K562 (cell line): Measurements from ENCODE around the gene GNAI1. TPM values are rescaled to one million over a fixed set of nuclear protein-coding genes. Genes with fewer than 3 reads are reported as not detected.

Source experiments
- ATAC-seq: fragments of 200-7000 bp; cut with Tn5 transposase; 3 replicates; pipeline ENCODE4 v1.9.1; 2020; ENCODE audit warnings: moderate library complexity
- BruUV-seq: library from RNA; stranded (reverse); fragments of 400-500 nt; replicated peaks from 2 replicates; lab custom pipeline; 2021; lab: Mats Ljungman, UMichigan
- CTCF ChIA-PET: fragments of 300-600 bp; formaldehyde crosslinking; extraction: SDS; loops from one replicate; lab custom pipeline; 2021; ENCODE audit warnings: low intra/inter-chr PET ratio; lab: Yijun Ruan, JAX
- POLR2A ChIA-PET: fragments of 300-600, 350-650 bp; sonication (Branson Sonifier 250); formaldehyde crosslinking; extraction: SDS; loops from one replicate; lab custom pipeline; 2021; ENCODE audit warnings: antibody characterized with exemption, inconsistent platforms; lab: Yijun Ruan, JAX
- DNase-seq, 4 experiments: peaks; one replicate each; pipeline versions ENCODE4 v3.0.0 to v3.0.0-alpha.2; 2011 to 2018; ENCODE audit warnings: low spot score in 3 of 4, mixed read lengths in 3 of 4; ENCODE audit errors: extremely low read depth in 1 of 4
- FAIRE-seq: peaks from 2 replicates; lab custom pipeline; 2011; peaks lifted over from hg19 to GRCh38; lab: Jason Lieb, UNC
- H2AFZ ChIP-seq: 2 replicates; pipeline ENCODE4 v1.6.0; 2011; ENCODE audit warnings: low read depth, low read length, control low read depth, inconsistent platforms
- H3K27ac ChIP-seq: fragments of 200-600 bp; 3 replicates; pipeline ENCODE4 v1.8.0; 2011; ENCODE audit warnings: low read depth, mild to moderate bottlenecking, control low read depth, inconsistent platforms, low read length, moderate library complexity, mixed read lengths; ENCODE audit errors: extremely low read depth
- H3K27me3 ChIP-seq, 2 experiments: fragments of 300-600 bp in 1 of 2; 2 replicates in 1 of 2; 3 replicates in 1 of 2; pipeline versions ENCODE4 v1.6.0 to v1.8.0; 2011; ENCODE audit warnings: inconsistent platforms in 2 of 2, low read length in 2 of 2, mild to moderate bottlenecking in 1 of 2, mixed read lengths in 1 of 2, moderate library complexity in 1 of 2; ENCODE audit not compliant: control insufficient read depth in 2 of 2, insufficient read depth in 2 of 2
- H3K36me3 ChIP-seq: fragments of 300-600 bp; 3 replicates; pipeline ENCODE4 v1.8.0; 2011; ENCODE audit warnings: mild to moderate bottlenecking, low read length, inconsistent platforms; ENCODE audit not compliant: control insufficient read depth, insufficient read depth
- H3K4me1 ChIP-seq, 2 experiments: fragments of 200-600 bp in 1 of 2; replicated peaks in 1 of 2; 2 replicates in 1 of 2; 3 replicates in 1 of 2; pipeline versions ENCODE4 v1.5.1 to v1.8.0; 2011; ENCODE audit warnings: inconsistent platforms in 2 of 2, low read length in 2 of 2, mild to moderate bottlenecking in 1 of 2, mixed read lengths in 1 of 2, moderate library complexity in 1 of 2; ENCODE audit not compliant: control insufficient read depth in 2 of 2, insufficient read depth in 2 of 2
- H3K4me2 ChIP-seq: 2 replicates; pipeline ENCODE4 v1.6.1; 2011; ENCODE audit warnings: low read length, control low read depth, inconsistent platforms, mixed read lengths; ENCODE audit not compliant: insufficient read depth
- H3K4me3 ChIP-seq: fragments of 200-600 bp; sonication (generic), shearing (Covaris generic); 2 replicates; pipeline ENCODE4 v1.5.1; 2016; ENCODE audit warnings: control low read depth, inconsistent platforms
- H3K79me2 ChIP-seq: fragments of 200-600 bp; 3 replicates; pipeline ENCODE4 v1.8.0; 2011; ENCODE audit warnings: low read length, inconsistent platforms; ENCODE audit not compliant: control insufficient read depth, insufficient read depth
- H3K9ac ChIP-seq, 2 experiments: 2 replicates each; pipeline versions ENCODE4 v1.6.0 to v1.6.1; 2011; ENCODE audit warnings: low read depth in 2 of 2, low read length in 2 of 2, control low read depth in 1 of 2, inconsistent platforms in 1 of 2, mild to moderate bottlenecking in 1 of 2, mixed read lengths in 1 of 2; ENCODE audit not compliant: insufficient read depth in 1 of 2
- H3K9me1 ChIP-seq: one replicate; pipeline ENCODE4 v1.6.0; 2011; ENCODE audit warnings: inconsistent platforms, mild to moderate bottlenecking, low read length, moderate library complexity; ENCODE audit not compliant: control insufficient read depth, insufficient read depth
- H3K9me3 ChIP-seq: replicated peaks from 2 replicates; pipeline ENCODE4 v1.5.1; 2011; ENCODE audit warnings: low read depth, low read length, inconsistent platforms; ENCODE audit not compliant: control insufficient read depth, insufficient read depth
- H4K20me1 ChIP-seq: replicated peaks from 2 replicates; pipeline ENCODE4 v1.6.1; 2011; ENCODE audit warnings: low read length, inconsistent platforms, mixed read lengths; ENCODE audit not compliant: control insufficient read depth, insufficient read depth
- CREB5 ChIP-seq: fragments of 250-450 bp; sonication (Bioruptor Pico); IDR thresholded peaks from 2 replicates; pipeline ENCODE4 v1.5.0; 2020; ENCODE audit warnings: mild to moderate bottlenecking
- ERF ChIP-seq: fragments of 450-650 bp; formaldehyde crosslinking; IDR thresholded peaks from 2 replicates; pipeline ENCODE4 v1.4.0; 2020; ENCODE audit warnings: mild to moderate bottlenecking, mixed read lengths
- FOXA1 ChIP-seq: fragments of 450-650 bp; IDR thresholded peaks from 2 replicates; pipeline ENCODE4 v1.6.1; 2016; ENCODE audit warnings: mild to moderate bottlenecking, borderline replicate concordance
- FOXA3 ChIP-seq, 2 experiments: fragments of 450-650 bp in 1 of 2; sonication (generic) in 1 of 2; formaldehyde crosslinking; IDR thresholded peaks in 1 of 2; conservative IDR thresholded peaks in 1 of 2; 2 replicates each; pipeline versions ENCODE4 v1.4.0 to v1.8.0; 2020 to 2022; ENCODE audit warnings: mild to moderate bottlenecking in 2 of 2, missing genetic modification reagents in 1 of 2
- HLTF ChIP-seq: fragments of 450-650 bp; IDR thresholded peaks from 2 replicates; pipeline ENCODE4 v1.6.1; 2016
- KDM2B ChIP-seq: fragments of 250-450 bp; sonication (Bioruptor Pico); IDR thresholded peaks from 2 replicates; pipeline ENCODE4 v1.8.0; 2021; ENCODE audit warnings: mild to moderate bottlenecking, moderate library complexity
- MTA2 ChIP-seq: fragments of 450-650 bp; IDR thresholded peaks from 2 replicates; pipeline ENCODE4 v1.6.1; 2016; ENCODE audit warnings: low read depth
- MYNN ChIP-seq, 2 experiments: sonication (generic); formaldehyde crosslinking in 1 of 2; IDR thresholded peaks; 2 replicates each; pipeline versions ENCODE4 v1.5.0 to v1.6.1; 2016 to 2020; ENCODE audit warnings: antibody characterized with exemption in 1 of 2, missing genetic modification reagents in 1 of 2
- NCOA2 ChIP-seq, 2 experiments: fragments of 450-650 bp; IDR thresholded peaks; 2 replicates each; pipeline ENCODE4 v1.6.1; 2018; ENCODE audit warnings: mild to moderate bottlenecking in 2 of 2, moderate library complexity in 1 of 2; ENCODE audit not compliant: partially characterized antibody in 2 of 2
- PHTF2 ChIP-seq: fragments of 250-450 bp; sonication (Bioruptor Pico); IDR thresholded peaks from 2 replicates; pipeline ENCODE4 v1.5.0; 2021; ENCODE audit warnings: mild to moderate bottlenecking
- TAL1 ChIP-seq: fragments of 450-650 bp; IDR thresholded peaks from 2 replicates; pipeline ENCODE4 v1.6.1; 2016; ENCODE audit warnings: mild to moderate bottlenecking
- ZBED1 ChIP-seq: IDR thresholded peaks from 2 replicates; pipeline ENCODE4 v1.6.1; 2014
- ZNF134 ChIP-seq: fragments of 250-450 bp; sonication (Bioruptor Pico); conservative IDR thresholded peaks from 2 replicates; pipeline ENCODE4 v1.4.0; 2020
- ZNF586 ChIP-seq: fragments of 450-650 bp; formaldehyde crosslinking; conservative IDR thresholded peaks from 2 replicates; pipeline ENCODE4 v1.4.0; 2020; ENCODE audit warnings: mild to moderate bottlenecking, moderate library complexity
- WGBS: fragments of 100-300 bp; shearing (Covaris generic); methylation state at CpG from one replicate; pipeline ENCODE4 v1.1.6; 2016; ENCODE audit warnings: low coverage, mixed read lengths; ENCODE audit not compliant: insufficient coverage; ENCODE audit errors: missing lambda C conversion rate; 5-methylcytosine and 5-hydroxymethylcytosine counted together
- in situ Hi-C: fragments of 300-500 bp; cut with MboI; formaldehyde crosslinking; loops from 4 replicates; pipeline ENCODE4 v1.15.0; 2018; ENCODE audit warnings: inconsistent platforms, mixed read lengths
- intact Hi-C: fragments of 100-400 bp; cut with micrococcal nuclease; formaldehyde crosslinking; loops from 2 replicates; pipeline ENCODE4 v1.14.2; 2022
- polyA plus RNA-seq, 8 experiments: library from polyadenylated mRNA; depleted of rRNA in 4 of 8; stranded (reverse) in 5 of 8; unstranded in 3 of 8; fragments of >200 nt; fragmentation: Nextera tagmentation in 2 of 8; fragmentation: Illumina TruSeq in 1 of 8; extraction: Ambion mirVana in 2 of 8; extraction: Trizol in 1 of 8; gene quantifications; 2 replicates each; pipeline versions ENCODE4 v1.2.1 to v1.2.3, GENCODE V29; 2011 to 2014; ENCODE audit warnings: inconsistent platforms in 1 of 8, missing spikeins in 1 of 8
- total RNA-seq, 7 experiments: library from RNA; depleted of rRNA in 6 of 7; stranded (reverse); fragments of >200 nt in 6 of 7; fragmentation: Illumina TruSeq in 2 of 7; extraction: Trizol in 2 of 7; gene quantifications; 2 replicates each; pipeline versions ENCODE4 v1.2.1 to v1.2.3, GENCODE V29; 2011 to 2021; ENCODE audit warnings: low replicate concordance in 1 of 7
- TF ChIP-seq, protein P1 (sequence below): fragments of 250-450 bp; sonication (Bioruptor Pico); IDR thresholded peaks from 2 replicates; pipeline ENCODE4 v1.8.0; 2021; ENCODE audit warnings: borderline replicate concordance, mild to moderate bottlenecking, moderate library complexity; ENCODE audit not compliant: poor library complexity, severe bottlenecking

GNAI1 gene
- total and polyA plus RNA-seq, 9 of the 15 experiments (the other 6 are each of a cell fraction or from before 2014, with no cell fraction given): 0.03 to 0.13 (median 0.08) TPM; not detected in 6

GRCh38 chr7:80165177-80165576 lies 30.5 kb downstream of the GNAI1 start:
- CTCF ChIA-PET: no interaction called here
- Histone ChIP-seq H3K27me3 (no peaks in the 10 kb centered on the region), H2AFZ (no peak overlapping the region), H4K20me1 (no peaks in the 10 kb centered on the region), H3K4me2 (no peak overlapping the region), H3K36me3 (no peaks in the 10 kb centered on the region), H3K79me2 (no peaks in the 10 kb centered on the region), H3K27ac (no peak overlapping the region), H3K4me1 (no peaks in the 10 kb centered on the region), H3K4me3 (no peak overlapping the region), H3K9me3 (no peaks in the 10 kb centered on the region), H3K9ac (no peak overlapping the region), H3K9me1 (no peaks in the 10 kb centered on the region)
- ATAC-seq: no peak
- in situ Hi-C loops: no loop called here
- no peak for DNase-seq
- FAIRE-seq: no peak
- TF ChIP-seq FOXA3 (CRISPR knock-in tag; conservative IDR thresholded peaks at IDR 0.05 in 1 of 2, IDR thresholded peaks at IDR 0.05 in 1 of 2): no peak
- TF ChIP-seq KDM2B (CRISPR knock-in tag): no peak
- no peak for TF ChIP-seq FOXA1
- TF ChIP-seq PHTF2 (CRISPR knock-in tag): no peak
- intact Hi-C loops: no loop called here
- no TSS peak for BruUV-seq
- POLR2A ChIA-PET: no interaction called here

GRCh38 chr7:80170445-80170844 lies 35.8 kb downstream of the GNAI1 start:
- ATAC-seq (no peak), FAIRE-seq (no peak), DNase-seq (no peak)
- WGBS: 0% methylated on average over 2 of the region's 2 CpGs
- Histone ChIP-seq H3K9ac (no peak overlapping the region), H3K36me3 (no peaks in the 10 kb centered on the region), H4K20me1 (no peaks in the 10 kb centered on the region), H3K27me3 (no peaks in the 10 kb centered on the region), H3K4me1 (no peaks in the 10 kb centered on the region), H3K9me3 (no peaks in the 10 kb centered on the region; the same call in 1 of the 2 replicates), H3K27ac (no peak overlapping the region), H2AFZ (no peak overlapping the region), H3K79me2 (no peaks in the 10 kb centered on the region), H3K9me1 (no peaks in the 10 kb centered on the region), H3K4me2 (no peak overlapping the region), H3K4me3 (no peak overlapping the region)
- ChIA-PET CTCF (no interaction called here), POLR2A (no interaction called here)
- in situ Hi-C loops: no loop called here
- intact Hi-C loops: no loop called here
- no TSS peak for BruUV-seq
- TF ChIP-seq ZBED1: no peak
- TF ChIP-seq CREB5 (CRISPR knock-in tag): no peak
- no peak for TF ChIP-seq ERF (CRISPR knock-in tag)
- TF ChIP-seq TAL1: no peak
- TF ChIP-seq ZNF586 (CRISPR knock-in tag): no peak
- no peak for TF ChIP-seq MYNN (IDR thresholded peaks at IDR 0.05)
- no peak for TF ChIP-seq MYNN (CRISPR knock-in tag; IDR thresholded peaks at IDR 0.05)
- TF ChIP-seq ZNF134 (CRISPR knock-in tag): no peak
- TF ChIP-seq HLTF: no peak
- no peak for TF ChIP-seq NCOA2 (IDR thresholded peaks at IDR 0.05; ENCODE audit: partially characterized antibody in 2 of 2)
- TF ChIP-seq, protein P1, sequence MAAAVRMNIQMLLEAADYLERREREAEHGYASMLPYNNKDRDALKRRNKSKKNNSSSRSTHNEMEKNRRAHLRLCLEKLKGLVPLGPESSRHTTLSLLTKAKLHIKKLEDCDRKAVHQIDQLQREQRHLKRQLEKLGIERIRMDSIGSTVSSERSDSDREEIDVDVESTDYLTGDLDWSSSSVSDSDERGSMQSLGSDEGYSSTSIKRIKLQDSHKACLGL (CRISPR knock-in tag): no peak
- TF ChIP-seq MTA2: no peak
